ENCODE data around the gene DERA.

DNA sequence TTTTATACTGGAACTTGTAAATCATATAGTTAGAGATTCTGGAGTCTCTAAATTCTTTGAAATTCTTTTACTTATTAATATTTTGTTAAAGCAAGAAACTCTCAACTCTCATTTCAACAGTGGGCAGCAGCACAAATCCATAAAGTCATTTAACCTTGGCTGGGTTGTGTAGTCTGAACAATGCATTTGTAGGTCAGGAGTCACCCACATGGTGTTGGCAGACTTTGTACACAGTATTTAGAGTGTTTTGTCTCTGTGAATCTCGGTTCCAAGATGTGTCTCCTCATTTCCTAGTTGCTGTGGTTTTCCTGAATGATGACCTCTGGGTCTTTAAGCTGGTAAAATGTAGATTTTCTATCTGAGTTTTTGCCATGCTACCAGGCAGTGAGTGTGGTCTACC lies 49.7 kb upstream of the DERA start:
- TF ChIP-seq CTCF (optimal IDR thresholded peaks at IDR 0.05 in 1 of 3, IDR thresholded peaks at IDR 0.05 in 1 of 3, conservative IDR thresholded peaks at IDR 0.05 in 1 of 3; ENCODE audit: extremely low read depth in 1 of 3, insufficient read depth in 2 of 3, low read length in 3 of 3) = no peak
- no peak for TF ChIP-seq EZH2 (IDR thresholded peaks at IDR 0.05; ENCODE audit: low read length)

All from keratinocyte (primary cell).